AG09319 (cell line): ENCODE results near the gene POLR2E.

Experiments
- DNase-seq: peaks from one replicate; pipeline ENCODE4 v3.0.0-alpha.2; 2010; ENCODE audit warnings: low read depth; ENCODE audit errors: extremely low read depth
- CTCF ChIP-seq: IDR thresholded peaks from 2 replicates; pipeline ENCODE4 v1.5.1; 2011; ENCODE audit warnings: low read depth, mild to moderate bottlenecking, inconsistent platforms, low read length, moderate library complexity

POLR2E gene

GRCh38 chr19:1060689-1061088 lies 34.5 kb downstream of the POLR2E start:
- no peak for DNase-seq
- no peak for TF ChIP-seq CTCF

GRCh38 chr19:1058112-1058511 lies 37.1 kb downstream of the POLR2E start:
- no peak for DNase-seq
- no peak for TF ChIP-seq CTCF

- DNase-seq: no peak
- no peak for TF ChIP-seq CTCF
Observed at GRCh38 chr19:1057176-1057855, 37.9 kb downstream of the POLR2E start.

- TF ChIP-seq CTCF: no peak
- DNase-seq: no peak
Observed at GRCh38 chr19:1055886-1056620, 39.1 kb downstream of the POLR2E start.

- no peak for TF ChIP-seq CTCF
- no peak for DNase-seq
Observed at GRCh38 chr19:1055028-1055425, 40.1 kb downstream of the POLR2E start.

GRCh38 chr19:1054102-1055027 lies 40.8 kb downstream of the POLR2E start:
- DNase-seq: no peak
- TF ChIP-seq CTCF: no peak
